ENCODE data around the gene TPX2.
"Not testable (repeated sequence)": the region's sequence is repeated elsewhere in the genome, so short reads cannot be mapped to it uniquely, and the experiment has no call there.

Gene TPX2

DNA sequence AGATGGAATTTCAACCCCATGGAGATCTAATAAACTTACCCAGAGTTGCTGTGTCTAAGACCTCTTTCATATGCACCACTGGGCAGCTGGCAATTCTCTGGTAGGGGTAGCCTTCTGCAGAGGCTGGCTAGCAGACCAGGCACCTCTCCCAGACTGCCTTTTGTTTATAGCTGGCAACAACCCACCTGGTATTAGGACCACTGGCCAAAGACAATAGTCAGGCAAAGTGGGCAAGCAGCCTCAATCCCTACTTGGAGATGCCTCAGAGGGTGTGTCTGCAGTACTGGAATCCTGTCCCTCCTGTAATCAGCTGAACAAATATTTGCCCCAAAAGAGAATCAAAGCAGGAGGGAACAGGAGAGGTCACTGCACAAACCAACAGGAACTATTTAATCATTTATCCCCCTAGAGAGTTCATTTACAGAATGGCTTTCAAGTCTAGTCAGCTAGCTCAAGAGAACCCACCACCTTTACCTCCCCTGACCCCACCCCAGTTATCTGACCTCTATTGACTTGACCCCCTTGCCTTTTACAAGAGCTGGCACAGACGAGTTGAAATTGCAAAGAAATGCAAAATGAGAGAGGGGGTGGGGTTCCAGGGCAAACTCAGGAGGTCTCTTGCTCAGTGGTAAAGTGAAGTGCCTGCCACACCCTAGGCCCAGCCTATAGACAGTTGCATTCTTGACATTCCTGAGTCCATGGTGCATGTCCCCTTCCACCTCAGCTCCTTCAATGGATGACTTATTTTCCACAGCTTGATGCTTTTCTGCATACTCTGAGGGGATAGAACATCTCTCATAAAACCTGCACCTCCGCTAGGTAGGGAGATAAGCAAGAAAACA lies 19.2 kb upstream of the TPX2 start:
- peak; percentile 24 for DNase-seq (ENCODE audit: low spot score)

DNA sequence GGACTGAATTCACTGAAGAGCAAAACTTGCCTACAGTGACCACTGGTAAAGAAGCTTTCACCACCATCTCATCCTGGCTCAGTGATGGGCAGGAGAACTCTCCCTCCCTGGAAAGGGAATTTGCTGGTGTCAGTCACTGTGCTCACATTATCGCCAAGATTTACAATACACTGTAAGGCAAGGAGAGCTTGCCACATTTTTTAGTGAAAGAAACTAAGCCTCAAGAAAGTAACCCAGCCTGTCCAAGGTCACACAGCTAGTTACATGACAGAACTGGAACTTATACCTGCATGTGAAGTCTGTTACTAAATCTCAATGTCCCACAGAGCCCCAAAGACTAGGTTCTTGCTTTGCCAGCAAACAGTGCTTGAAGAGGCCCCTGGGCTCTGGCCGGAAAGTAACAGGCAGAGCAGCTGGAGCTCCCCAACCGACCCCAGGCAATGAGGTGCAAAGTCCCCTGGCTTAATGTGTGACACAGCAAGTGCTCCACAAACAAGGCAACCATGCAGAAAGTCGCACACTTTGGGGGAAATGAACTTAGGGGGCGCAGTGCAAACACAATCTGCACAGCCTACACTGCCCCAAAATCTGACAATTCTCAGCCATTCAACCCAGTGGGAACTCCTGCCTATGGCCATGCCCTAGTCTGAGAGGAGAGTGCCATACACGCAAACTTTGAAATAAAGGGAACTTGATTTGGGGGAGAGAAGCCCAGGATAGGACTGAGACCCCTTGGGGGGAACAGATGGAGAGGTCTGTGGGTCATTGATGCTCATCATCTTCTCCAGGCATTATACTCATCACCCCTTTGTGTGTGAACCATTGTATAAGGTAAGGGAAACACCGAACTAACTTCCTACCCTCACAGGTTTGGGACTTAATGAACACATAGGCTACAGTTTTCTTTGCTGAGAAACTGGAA lies 18.3 kb upstream of the TPX2 start:
- no peak for DNase-seq (ENCODE audit: low spot score)

- no peak for DNase-seq (ENCODE audit: low spot score)
Measured at GRCh38 chr20:31721408-31722256, 17.5 kb upstream of the TPX2 start.

- DNase-seq (ENCODE audit: low spot score), result peak; percentile 87
Measured at GRCh38 chr20:31722257-31723068, 16.6 kb upstream of the TPX2 start, which contains the start of gene BCL2L1. Gene BCL2L1, minus strand, starts transcription at chr20:31722868. Its CDS starts 650 bp downstream, at chr20:31722218.

DNA sequence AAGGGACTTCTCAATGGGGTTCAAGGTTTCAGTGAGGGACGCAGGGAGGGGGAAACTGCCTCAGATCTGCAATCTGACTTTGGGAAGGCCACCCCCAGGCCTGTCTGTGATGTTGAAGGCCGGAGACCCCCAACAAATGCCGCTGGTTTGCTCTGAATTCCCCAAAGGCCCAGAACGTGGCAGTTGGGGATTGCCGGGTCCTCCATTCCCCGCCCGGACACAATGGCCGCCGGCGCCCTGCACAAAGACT lies 16.1 kb upstream of the TPX2 start:
- no peak for DNase-seq (ENCODE audit: low spot score)

DNA sequence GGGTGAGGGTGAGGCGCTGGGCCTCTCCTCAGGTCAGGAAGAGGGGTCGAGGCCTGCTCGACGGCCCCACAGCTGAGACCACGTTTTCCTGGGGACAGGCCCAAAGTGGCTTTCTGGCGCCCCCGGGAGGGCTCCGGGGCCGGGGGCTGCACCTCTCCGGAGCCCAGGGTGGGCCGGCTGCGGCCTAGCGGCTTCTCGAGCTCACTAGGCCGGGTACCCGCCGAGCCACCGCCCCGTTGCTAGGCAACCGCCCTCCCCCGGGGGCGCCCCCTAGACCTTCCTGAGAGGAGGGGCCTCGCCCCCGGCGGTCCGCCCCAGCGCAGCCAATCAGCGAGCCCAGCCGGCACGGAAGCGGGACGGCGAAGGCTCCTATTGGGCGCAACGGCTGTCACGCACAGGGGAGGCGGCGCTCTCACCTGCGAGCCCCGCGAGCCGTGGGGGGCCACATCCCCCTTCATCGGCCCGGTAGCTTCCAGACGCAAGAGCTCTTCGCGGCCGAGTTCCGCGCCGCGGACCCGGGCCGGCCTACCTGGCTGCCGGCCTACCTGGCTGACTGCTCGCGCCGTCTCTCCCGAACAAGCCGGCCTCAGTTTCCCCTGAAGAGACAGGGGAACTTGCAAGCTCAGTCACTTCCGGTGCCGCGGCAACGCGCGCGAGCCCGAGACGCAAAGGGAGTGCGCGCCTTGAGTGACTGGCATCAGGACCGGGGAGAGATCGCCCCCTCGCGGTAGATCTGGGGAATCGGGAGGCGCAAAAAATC lies 15.6 kb upstream of the TPX2 start:
- peak; percentile 97 for DNase-seq (ENCODE audit: low spot score)

- DNase-seq (ENCODE audit: low spot score), result no peak
Measured at GRCh38 chr20:31731321-31731717, 7.8 kb upstream of the TPX2 start.

DNA sequence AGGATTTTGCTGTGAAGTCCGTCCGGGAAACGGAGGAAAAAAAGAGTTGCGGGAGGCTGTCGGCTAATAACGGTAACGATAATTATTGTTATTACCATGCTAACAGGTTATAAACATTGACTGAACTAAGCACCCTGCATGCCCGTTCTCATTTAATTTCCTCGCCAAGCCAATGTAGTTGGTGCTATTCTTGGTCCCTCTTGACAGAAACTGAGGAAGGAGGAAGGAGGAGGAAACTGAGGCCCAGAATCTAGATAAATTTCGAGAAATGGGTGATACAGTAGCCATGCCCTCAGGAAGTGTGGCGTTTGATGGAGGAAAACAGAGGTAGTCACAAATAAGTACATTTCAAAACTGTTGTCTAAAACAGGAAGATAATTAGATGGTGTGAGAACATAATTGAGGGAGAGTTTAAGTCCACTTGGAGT lies 474 bp downstream of the TPX2 start:
- no peak for DNase-seq (ENCODE audit: low spot score)

GRCh38 chr20:31740208-31740607 lies 1.1 kb downstream of the TPX2 start:
- peak; percentile 46 for DNase-seq (ENCODE audit: low spot score)

- DNase-seq (ENCODE audit: low spot score), result no peak
Measured at GRCh38 chr20:31740656-31741323, 1.7 kb downstream of the TPX2 start.

- DNase-seq (ENCODE audit: low spot score), result no peak
Measured at GRCh38 chr20:31746068-31746878, 7.2 kb downstream of the TPX2 start.

- not testable (repeated sequence) for DNase-seq (ENCODE audit: low spot score)
Measured at GRCh38 chr20:31747028-31747427, 7.9 kb downstream of the TPX2 start.

GRCh38 chr20:31747640-31748039 lies 8.6 kb downstream of the TPX2 start:
- DNase-seq (ENCODE audit: low spot score), result peak; percentile 58

- DNase-seq (ENCODE audit: low spot score), result no peak
Measured at GRCh38 chr20:31749223-31749622, 10.1 kb downstream of the TPX2 start.

- DNase-seq (ENCODE audit: low spot score), result peak; percentile 83
Measured at GRCh38 chr20:31751126-31751525, 12.0 kb downstream of the TPX2 start.

GRCh38 chr20:31757254-31757653 lies 18.2 kb downstream of the TPX2 start:
- DNase-seq (ENCODE audit: low spot score), result no peak

DNA sequence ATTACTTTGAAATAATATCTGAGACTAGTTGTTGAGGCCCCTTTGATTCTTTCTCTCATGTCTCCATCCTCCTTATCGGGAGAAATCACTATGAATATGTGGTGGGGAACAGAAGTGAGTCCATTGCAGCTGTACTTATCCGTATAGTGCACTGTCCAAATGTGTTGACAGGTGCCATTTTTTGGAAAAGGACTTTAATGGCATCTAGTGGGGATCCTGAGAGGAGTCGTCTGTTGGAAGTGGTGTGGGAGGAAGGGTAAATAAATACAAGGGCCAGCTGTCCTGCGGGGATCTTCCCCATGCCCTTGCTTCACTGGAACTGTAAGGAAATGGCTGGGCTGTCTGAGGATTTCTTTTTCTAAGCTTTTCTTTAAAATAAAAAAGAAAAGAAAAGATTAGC lies 19.4 kb downstream of the TPX2 start:
- DNase-seq (ENCODE audit: low spot score), result no peak

GRCh38 chr20:31758991-31759390 lies 19.9 kb downstream of the TPX2 start:
- DNase-seq (ENCODE audit: low spot score), result no peak
